BJ (cell line): ENCODE measurements around the gene AFF3. TPM values are rescaled to one million over a fixed set of nuclear protein-coding genes. Genes with fewer than 3 reads are reported as not detected.

Experiments used
- CTCF ChIA-PET: fragments of 350-600 bp; formaldehyde crosslinking; extraction: SDS; loops from one replicate; lab custom pipeline; 2021; ENCODE audit warnings: antibody characterized with exemption, inconsistent platforms; lab: Yijun Ruan, JAX
- POLR2A ChIA-PET: fragments of 300-600 bp; sonication (Branson Sonifier 250); formaldehyde crosslinking; extraction: SDS; loops from one replicate; lab custom pipeline; 2021; ENCODE audit warnings: antibody characterized with exemption; lab: Charles Lee
- DNase-seq: peaks from one replicate; pipeline ENCODE4 v3.0.0-alpha.2; 2011; ENCODE audit warnings: low read depth
- H3K27me3 ChIP-seq: 2 replicates; pipeline ENCODE4 v1.6.0; 2011; ENCODE audit warnings: low read length; ENCODE audit not compliant: control insufficient read depth, insufficient read depth
- H3K36me3 ChIP-seq: 2 replicates; pipeline ENCODE4 v1.5.1; 2011; ENCODE audit warnings: low read length; ENCODE audit not compliant: control insufficient read depth, insufficient read depth
- H3K4me3 ChIP-seq: 2 replicates; pipeline ENCODE4 v1.5.1; 2011; ENCODE audit warnings: low read depth, mild to moderate bottlenecking, control low read depth, low read length
- CTCF ChIP-seq: IDR thresholded peaks from 2 replicates; pipeline ENCODE4 v1.5.1; 2011; ENCODE audit warnings: low read depth, mild to moderate bottlenecking, control low read depth, inconsistent platforms, low read length, moderate library complexity; ENCODE audit not compliant: insufficient read depth
- polyA plus RNA-seq: library from polyadenylated mRNA; depleted of rRNA; stranded (reverse); fragments of >200 nt; gene quantifications from 2 replicates; pipeline ENCODE4 v1.2.3, GENCODE V29; 2011

AFF3 gene
- polyA plus RNA-seq, 1 experiment, result 11.5 TPM

GRCh38 chr2:99921903-99922302, 220.5 kb downstream of the AFF3 start:
- H3K4me3 ChIP-seq, result no peak overlapping the region
- ChIA-PET POLR2A (no interaction called here), CTCF (interaction anchor here (0.5 kb wide), 1 partner anchor 15 kb away, joined by 3 read pairs; no protein-coding TSS in a partner anchor)
- H3K27me3 ChIP-seq, result no peaks in the 10 kb centered on the region
- no peaks in the 10 kb centered on the region for H3K36me3 ChIP-seq
- TF ChIP-seq CTCF, result no peak
- no peak for DNase-seq

GRCh38 chr2:99918389-99918788, 224.0 kb downstream of the AFF3 start:
- no peak for TF ChIP-seq CTCF
- H3K27me3 ChIP-seq, result no peaks in the 10 kb centered on the region
- no peak for DNase-seq
- CTCF ChIA-PET, result no interaction called here
- H3K4me3 ChIP-seq, result no peak overlapping the region
- POLR2A ChIA-PET, result no interaction called here
- no peaks in the 10 kb centered on the region for H3K36me3 ChIP-seq

GRCh38 chr2:99915108-99915675, 227.2 kb downstream of the AFF3 start:
- TF ChIP-seq CTCF, result no peak
- Histone ChIP-seq H3K36me3 (no peaks in the 10 kb centered on the region), H3K27me3 (no peaks in the 10 kb centered on the region), H3K4me3 (no peak overlapping the region)
- no peak for DNase-seq
- CTCF ChIA-PET, result interaction anchor here (0.6 kb wide), 1 partner anchor 464 kb away, joined by 3 read pairs; no protein-coding TSS in a partner anchor
- POLR2A ChIA-PET, result interaction anchor here (0.6 kb wide), 1 partner anchor 1527 kb away, joined by 4 read pairs; no protein-coding TSS in a partner anchor

GRCh38 chr2:99911736-99912135, 230.7 kb downstream of the AFF3 start:
- CTCF ChIA-PET, result no interaction called here
- no peak for TF ChIP-seq CTCF
- no peak overlapping the region for H3K4me3 ChIP-seq
- POLR2A ChIA-PET, result interaction anchor here (0.6 kb wide), 1 partner anchor 152 kb away, joined by 12 read pairs; no protein-coding TSS in a partner anchor
- H3K27me3 ChIP-seq, result no peaks in the 10 kb centered on the region
- DNase-seq, result no peak
- no peaks in the 10 kb centered on the region for H3K36me3 ChIP-seq

GRCh38 chr2:99910902-99911301, 231.5 kb downstream of the AFF3 start:
- POLR2A ChIA-PET, result interaction anchor here (0.6 kb wide), 1 partner anchor 32 kb away, joined by 4 read pairs; no protein-coding TSS in a partner anchor
- TF ChIP-seq CTCF, result no peak
- no peak overlapping the region for H3K4me3 ChIP-seq
- no peak for DNase-seq
- no peaks in the 10 kb centered on the region for H3K36me3 ChIP-seq
- no peaks in the 10 kb centered on the region for H3K27me3 ChIP-seq
- CTCF ChIA-PET, result interaction anchor here (0.9 kb wide), 1 partner anchor 19 kb away, joined by 3 read pairs; no protein-coding TSS in a partner anchor
